HG03045 (cell line): Measurements from ENCODE around the gene FCN1.
"Not testable (repeated sequence)": the region's sequence is repeated elsewhere in the genome, so short reads cannot be mapped to it uniquely, and the experiment has no call there.

Experiments used
- ATAC-seq: cut with Tn5 transposase; IDR thresholded peaks from one replicate; pipeline ENCODE4 v1.9.1; 2021; ENCODE audit warnings: mild to moderate bottlenecking, moderate library complexity; ENCODE audit not compliant: unreplicated experiment

Gene FCN1

DNA sequence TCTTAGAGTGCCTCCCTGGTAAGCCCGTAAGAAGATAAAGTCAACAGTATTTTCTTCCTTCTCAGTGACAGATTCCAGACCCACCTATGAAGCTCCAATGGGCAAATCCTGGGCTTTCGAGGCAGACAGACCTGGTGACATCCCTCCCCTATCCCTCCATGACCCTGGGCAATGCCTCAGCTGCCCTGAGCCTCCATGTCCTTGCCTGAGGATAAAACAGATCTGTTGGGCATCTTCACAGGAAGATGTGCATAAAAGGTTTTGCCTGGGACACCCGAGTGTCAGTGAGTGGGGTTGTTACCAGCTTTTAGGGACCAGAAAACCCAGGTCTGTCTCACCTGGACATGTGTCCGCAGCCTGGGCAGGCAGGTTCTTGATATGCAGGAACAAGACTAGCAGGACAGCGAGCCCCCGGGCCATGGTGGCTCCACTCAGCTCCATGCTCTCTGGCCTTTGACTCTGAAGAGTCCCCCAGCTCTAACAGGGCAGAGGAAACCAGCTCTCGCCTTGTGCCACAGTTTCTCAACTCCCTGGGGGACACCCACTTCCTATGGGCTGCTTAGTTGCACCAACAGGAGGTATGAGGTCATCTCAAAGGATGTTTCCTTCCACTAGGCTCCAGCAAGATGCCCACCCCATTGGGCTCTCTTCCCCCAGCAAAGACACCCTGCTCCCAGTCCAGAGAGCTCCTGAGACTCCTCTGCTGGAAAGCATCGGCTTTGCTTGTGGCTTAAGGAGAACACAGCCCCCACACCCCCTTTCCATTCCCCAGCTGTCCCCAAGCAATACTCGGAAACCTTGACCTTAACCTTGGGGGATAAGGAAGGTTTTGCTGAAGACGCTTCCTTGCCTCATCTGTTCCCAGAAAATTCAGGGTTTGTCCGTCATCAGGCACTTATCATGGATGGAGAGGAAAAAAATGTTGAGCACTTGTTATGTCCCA is at the start of gene FCN1:
TSS of gene FCN1 (minus strand) at position 482 of the 943 bp plus-strand sequence. CDS start at position 441, 41 bp downstream.
- ATAC-seq, result no peak

DNA sequence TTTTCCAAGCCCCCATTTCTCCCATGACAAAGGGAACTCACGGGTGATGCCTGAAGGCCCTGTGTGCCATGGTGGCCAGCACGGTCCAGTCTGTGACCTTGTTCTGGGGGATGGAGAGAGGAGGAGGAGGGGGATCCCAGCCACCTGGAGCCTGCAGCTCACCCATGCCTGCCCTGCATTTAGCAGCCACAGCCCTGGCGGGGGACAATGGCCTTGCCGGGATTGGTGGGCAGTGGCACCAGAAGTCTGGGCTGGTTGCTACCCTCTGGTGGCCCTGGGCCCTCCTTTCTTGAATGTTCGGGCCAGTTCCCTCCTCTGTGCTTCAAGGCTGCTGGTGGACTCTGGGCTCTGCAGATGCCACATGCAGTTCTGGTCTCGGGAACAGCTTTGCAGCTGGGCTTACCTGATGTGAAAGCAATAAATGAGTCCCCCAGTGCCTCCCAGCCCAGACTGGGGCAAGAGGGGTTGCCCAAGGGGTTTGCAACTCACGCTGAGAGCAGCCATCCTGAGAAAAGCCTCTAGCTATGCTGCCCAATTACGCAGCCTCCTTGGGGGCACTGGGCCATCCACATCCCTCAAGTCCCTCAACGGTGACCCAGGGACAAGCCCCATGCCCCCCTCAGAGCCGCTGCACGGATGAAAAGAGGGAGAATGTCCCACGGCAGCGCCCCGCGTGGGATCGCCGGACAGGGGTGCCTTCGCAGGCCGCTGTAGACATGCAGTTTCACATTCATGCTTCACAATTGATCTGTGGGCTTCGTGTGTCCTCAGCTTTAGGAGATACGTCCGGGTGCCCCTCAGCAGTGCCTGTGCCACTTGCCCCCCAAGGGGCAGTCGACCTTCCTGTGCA is 49.2 kb upstream of the FCN1 start:
- no peak for ATAC-seq

DNA sequence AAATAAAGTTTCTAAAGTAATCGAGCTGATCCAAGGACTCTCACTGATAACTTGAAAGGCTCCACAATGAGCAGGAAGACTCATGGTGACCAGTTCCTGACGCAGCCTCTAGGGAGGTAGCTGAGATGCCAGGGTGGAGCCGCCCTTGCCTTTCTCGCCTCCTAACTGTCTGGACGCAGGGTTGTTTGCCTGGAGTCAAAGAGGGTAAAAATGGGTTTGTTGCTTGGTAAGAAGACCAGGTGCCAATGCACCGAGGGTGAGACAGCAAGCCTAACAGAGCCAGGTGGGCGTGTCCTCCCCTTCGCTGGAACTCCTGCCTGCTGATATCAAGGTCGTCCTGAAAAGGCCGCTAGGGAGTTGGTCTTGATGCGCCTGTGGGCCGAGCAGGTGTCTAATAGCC is 48.6 kb upstream of the FCN1 start:
- ATAC-seq, result no peak

DNA sequence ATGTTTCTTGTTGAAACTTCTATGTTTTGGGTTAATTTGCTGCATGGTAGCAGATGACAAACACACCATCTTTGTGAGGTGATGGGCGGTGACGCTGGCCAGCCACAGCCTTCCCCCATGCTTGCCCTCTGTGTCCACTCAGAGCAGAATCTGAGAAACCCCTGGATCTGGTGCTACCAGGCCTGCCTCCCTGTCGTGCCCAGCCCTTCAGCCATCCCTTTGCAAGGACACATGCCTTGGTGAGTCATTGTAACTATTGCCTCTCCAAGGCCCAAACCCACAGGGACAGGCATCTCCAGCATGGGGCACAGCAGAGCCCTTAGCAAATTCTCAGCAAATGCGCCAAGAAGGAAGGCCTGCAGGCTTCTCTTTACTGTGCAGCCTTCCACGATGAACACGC is 48.1 kb upstream of the FCN1 start:
- no peak for ATAC-seq

DNA sequence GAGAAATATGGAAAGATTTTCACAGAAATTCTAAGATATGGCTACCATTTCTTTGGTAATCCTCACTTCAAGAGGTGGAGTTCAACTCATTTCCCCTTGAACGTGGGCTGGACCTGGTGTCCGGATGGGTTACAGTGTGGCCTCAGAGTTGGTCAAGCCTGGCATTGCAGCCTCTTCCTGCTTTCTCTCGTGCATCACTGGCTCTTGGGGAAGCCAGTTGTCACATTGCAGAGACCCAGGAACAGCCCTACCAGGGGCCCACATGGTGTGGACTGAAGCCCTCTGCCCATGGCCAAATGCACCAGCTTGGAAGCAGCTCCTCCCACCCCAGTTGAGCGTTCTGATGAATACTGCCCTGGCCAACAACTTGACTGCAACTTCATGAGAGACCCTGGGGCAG is 47.7 kb upstream of the FCN1 start:
- ATAC-seq, result no peak

DNA sequence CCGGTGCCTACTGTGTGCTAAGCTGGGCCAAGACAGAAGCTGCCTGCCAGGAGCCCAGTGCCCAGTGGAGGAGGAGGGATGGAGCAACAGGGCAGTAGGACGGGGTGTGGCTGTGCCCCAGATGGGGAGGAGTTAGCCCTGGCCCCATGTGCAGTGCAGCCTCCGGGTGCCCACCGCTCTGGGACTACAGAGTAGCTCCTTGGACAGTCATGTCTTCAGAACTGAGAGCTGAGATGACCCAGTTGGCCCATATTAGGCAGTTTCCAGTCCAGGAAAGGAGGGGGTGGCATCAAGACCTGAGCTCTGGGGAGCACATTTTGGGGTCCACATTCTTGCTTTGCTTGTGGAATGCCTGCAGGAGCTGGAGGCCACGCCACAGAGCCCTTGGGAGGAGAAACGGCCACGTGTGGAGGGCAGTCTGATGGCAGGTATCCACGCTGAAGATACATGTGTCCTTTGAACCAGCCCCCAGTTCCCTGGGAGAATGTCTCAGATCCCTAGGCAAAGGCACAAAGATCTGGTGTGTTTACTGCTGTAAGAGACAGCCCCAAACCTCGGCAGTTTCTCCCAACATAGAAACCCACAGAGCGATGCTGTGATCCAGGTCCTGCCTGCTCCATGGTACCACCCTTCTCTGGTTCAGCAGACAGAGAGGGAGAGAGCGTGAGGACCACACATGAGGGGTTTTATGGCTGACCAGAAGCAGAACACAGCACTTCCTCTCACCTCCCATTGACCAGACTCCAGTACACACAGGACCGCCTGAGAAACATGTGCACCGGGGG is 46.8 kb upstream of the FCN1 start:
- ATAC-seq, result no peak

DNA sequence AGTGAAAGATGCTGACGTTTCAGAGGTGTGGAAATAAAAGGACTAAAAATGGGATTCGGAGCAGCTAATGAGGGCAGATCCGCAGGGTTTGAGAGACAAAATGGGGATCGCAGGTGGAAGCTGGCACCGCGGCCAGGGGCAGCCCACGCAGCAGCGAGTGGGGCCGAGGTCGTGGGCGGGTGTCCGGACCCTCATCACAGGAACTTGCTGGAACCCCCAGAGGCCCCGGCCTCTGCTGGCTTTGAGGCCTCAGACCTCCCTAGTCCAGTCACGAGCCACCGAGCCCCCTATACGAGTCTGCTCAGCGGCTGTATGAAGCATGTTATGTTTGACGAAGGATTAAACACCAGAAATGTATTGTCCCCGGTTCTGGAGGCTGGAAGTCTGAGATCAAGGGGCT is 45.8 kb upstream of the FCN1 start:
- ATAC-seq, result no peak

DNA sequence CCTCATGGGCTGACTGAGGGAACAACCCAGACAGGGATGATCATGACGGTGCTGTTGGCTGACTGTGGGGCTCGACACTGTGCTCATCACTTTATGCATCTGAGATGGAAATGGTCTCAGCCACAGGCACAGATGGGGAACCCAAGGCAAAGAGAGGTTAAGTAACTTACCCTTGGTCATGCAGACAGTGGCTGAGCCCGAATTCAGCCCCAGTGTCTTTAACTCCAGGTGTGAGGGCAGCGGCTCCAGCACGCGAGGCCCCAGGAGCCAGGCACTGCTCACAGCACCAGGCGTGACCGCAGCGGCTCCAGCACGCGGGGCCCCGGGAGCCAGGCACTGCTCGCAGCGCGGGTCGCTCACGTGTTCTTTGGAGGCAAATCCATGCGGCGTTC is 45.3 kb upstream of the FCN1 start:
- ATAC-seq, result no peak

DNA sequence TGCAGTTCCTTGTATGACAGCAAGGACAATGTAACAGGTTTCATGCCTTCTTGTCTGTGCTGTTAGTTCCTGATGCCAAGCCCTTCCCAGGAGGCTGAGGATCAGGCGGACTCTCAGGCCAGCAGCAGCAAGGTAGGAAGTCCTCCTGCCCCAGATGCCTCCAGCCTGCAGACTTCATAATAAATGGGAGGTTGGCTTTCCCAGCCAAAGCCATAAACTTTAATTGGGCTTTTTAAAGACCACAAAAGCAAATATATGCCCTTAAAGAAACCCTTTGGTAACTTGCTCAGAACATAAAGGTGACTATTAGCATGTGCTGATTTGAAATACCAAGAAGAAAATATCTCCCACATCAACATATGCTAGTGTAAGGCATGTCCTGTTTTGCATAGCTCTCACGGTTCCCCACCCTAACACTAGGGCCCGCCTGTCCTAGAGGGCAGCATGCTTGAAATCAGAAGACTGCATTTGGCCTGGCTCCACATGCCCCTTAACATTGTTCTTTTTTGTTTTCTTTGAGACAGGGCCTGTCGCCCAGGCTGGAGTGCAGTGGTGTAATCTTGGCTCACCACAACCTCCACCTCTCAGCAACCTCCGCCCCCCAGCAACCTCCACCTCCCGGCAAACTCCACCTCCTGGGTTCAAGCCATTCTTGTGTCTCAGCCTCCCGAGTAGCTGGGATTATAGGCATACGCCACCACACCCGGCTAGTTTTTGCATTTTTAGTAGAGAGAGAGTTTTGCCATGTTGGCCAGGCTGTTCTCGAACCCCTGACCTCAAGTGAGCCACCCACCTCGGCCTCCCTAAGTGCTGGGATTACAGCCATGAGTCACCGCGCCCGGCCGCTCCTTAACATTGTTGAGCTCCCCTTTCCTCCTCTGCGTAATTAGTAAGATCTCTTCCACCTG is 44.6 kb upstream of the FCN1 start:
- ATAC-seq, result no peak

DNA sequence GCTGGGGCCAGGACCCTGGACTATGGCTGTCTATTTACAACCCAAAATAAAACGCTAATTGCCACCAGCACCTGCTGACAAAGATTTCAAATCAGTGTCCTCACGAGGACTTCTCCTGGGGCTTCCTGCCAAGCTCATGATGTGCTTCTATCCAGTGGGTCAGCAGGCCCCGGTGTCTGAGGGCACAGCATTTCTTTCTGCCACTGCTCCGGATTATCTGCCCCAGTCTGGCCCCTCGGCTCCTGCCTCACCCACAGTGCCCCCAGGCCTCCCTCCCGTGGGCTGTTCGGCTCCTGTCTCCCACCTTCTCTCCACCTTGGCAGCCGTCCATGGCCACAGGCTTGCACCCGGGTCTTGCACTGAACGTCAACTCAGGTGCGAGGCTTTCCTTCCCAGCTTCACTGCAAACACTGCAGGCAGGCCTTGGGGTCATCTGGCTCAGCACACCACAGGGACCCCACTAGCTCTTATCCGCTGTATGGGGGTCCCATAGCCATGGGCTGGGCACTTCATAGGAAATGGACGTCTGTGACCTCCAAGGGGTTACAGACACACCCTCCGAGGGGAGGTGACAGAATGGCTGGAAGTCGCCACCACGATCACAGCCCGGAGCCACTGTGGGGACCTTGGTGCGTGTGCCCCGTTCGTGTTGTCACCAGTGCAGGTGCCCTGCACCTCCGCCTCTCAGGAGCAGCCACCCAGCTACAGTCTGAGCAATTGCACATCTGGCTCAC is 43.8 kb upstream of the FCN1 start:
- ATAC-seq, result no peak

DNA sequence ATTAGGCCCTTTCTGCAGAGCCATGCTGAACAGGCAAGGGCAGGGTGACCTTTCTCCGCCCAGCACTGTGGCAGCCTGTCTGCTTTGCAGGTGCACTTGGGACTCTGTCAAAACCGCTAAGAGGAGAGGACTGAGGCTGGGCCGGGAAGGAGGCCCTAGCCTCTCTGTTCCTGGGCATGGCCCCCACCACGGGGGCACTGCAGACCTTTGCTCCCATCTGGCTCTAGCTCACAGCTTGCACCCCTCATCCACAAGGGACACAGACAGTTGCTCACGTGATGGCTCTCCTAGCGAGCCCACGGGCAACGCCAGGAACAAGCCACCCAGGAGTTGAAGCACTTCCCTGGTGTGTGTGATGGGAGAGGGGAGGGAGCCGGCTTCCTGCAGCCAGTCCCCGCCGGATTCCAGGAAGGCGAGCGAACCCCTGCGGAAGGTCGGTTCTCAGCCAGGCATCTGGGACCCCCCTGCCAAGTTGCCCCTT is 43.0 kb upstream of the FCN1 start:
- no peak for ATAC-seq

DNA sequence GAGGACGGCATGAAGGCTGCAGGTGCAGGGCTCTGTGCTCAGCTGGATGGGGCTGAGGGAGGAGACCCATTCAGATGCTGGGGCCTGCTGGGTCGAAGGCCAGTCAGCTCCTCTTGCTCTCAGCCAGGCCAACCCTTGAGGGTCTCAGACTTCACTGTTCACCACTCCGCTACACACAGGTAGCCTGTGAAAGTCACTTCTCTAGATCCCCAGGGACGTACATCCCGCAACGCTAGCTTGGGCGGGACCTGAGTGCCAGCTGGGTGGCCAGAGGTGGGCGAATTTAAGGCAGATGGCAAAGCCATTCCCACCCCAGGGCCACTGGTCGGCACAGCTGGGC is 42.2 kb upstream of the FCN1 start:
- no peak for ATAC-seq

DNA sequence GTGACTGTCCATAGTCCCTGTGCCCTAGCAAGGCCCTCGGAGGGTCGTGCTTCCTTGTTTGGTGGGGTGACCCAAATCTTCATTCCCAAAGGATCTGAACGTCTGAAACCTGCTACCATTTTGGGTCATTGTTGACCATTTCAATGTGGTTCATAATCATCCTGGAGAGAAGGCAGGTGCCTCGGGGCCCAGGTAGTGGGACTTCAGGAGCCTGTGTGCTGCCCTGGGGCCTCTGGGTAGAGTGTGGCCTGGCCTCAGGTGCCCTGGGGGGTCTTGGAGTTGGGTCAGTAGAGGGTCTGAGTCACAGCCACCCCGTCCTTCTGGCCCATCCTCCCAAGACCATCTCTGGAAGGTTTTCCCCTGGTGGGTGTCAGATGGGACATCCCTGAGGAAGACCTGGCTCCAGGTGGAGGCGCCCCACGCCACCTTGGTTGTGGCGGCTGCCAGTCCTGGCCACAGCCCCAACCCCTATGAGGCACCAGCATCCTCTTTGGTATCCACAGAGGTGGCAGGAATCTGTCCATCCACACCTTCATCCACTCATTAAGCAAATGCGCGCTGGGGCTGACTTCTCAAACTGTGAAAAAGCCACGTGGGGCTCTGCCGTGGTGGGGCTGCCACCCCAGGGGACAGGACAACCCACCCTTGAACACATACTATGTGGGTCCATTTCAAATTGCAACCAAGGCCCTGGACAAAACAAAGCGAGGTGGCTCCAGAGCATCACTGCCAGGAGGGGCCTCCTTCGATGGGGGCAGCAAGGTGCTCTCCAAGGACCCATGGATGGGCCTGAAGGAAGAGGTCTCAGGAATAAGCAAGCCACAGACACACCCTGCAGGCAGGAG is 41.6 kb upstream of the FCN1 start:
- no peak for ATAC-seq

DNA sequence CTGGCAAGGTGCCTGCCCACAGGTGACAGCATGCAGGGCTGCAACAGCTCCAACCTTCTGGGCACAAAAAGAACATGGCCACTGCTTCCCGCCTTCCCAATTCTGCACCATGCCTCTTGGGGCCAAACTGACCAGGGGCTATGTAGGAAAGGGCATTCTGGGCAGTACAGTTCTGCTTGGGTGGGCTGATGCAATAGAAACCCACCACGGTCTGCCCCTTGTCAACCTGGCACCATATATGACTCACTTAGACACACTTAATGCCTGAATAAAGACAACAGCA is 40.2 kb upstream of the FCN1 start:
- ATAC-seq, result no peak

DNA sequence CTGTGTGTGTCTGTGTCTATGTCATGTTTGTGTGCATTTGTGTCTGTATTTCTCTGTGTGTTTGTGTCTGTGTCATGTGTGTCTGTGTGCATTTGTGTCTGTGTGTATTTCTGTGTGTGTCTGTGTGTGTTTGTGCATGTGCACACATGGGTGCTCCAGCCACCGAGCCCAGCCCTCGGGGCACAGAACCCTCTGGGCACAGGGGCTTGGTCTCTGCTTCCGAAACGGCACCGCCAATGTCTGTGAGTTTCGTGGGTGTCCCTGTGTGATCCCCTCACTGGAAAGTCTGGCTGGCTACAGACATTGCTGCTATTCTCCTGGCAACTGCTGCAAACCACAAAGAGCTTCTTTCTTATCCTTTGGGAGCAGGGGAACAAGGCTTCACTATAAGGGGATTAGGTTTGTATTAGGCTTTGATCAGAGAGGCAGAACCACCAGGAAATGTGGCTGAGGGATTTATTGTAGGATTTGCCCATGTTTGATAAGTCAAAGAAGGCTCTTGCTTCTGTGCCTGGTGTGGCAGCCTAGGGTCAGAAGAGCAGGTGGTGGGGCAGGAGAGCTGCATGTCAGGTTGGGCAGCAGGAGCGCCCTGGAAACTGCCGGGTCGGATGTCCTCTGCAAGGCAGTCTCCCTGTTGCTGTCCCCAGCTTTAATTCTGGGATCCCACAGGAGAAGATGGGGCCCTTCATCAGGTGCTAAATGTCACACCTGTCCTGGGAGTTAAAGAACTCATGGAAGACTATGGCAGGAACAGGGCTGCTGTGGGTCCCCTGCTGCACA is 39.6 kb upstream of the FCN1 start:
- no peak for ATAC-seq

DNA sequence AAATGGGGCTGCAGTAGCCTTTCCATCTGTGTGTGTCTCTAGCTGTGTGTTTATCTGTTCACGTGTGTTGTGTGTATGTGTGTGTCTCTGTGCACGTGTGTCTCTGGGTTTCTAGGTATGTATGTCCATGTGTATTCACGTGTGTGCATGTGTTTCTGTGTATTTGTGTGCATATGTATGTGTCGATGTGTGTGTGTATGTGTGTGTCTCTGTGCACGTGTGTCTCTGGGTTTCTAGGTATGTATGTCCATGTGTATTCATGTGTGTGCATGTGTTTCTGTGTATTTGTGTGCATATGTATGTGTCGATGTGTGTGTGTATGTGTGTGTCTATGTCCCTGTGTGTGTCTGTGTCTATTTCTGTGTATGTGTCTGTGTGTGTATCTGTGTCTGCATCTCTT is 38.7 kb upstream of the FCN1 start:
- ATAC-seq, result not testable (repeated sequence)

DNA sequence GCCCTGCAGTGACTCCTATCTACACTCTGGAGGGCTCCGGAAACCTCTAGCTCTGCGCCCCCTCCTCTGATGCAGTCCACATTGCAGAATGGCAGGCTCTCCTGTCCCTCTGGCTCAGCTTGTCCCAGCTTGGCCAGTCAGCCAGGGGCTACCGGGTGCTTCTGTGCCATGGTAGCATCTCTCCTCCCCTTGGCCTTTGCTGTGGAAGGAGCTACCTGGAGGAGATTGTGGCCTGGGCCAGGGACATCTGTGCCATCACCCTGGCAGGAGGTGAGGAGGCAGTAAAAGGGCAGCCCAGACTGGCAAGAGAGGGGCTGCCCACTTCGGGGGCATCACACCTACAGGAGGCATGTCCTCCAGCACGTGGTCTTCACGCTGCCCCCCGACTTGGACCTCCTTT is 38.1 kb upstream of the FCN1 start:
- ATAC-seq, result no peak

DNA sequence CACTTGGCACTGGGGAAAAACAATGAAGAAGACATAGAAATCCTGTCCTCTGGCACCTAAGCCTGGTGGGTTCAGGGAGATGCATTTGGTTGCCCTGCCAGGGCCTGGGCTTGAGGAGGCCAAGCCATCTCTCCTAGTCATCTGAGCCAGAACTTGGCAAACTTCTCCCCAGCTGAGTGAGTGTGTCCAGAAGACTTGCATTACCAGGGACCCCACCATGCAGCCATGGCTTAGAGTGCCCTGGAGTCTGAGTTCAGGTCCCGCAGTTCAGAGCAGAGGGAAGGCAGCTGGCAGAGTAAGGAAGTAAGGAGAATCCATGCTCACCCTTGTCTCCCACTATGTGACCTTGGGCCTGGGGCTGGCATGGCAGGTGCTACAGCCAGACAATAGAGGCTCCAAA is 37.4 kb upstream of the FCN1 start:
- ATAC-seq, result no peak
